SU-DHL-6 (cell line): ENCODE results near the gene CLINT1.

Source experiments
- H2AFZ ChIP-seq: fragments of 200-600 bp; sonication (generic); 2 replicates; pipeline ENCODE4 v1.6.1; 2014; ENCODE audit warnings: low read depth, mild to moderate bottlenecking, moderate library complexity, mixed read lengths, antibody characterized with exemption, low read length; ENCODE audit not compliant: severe bottlenecking
- H3F3A ChIP-seq: fragments of 200-600 bp; shearing (Covaris generic); 2 replicates; pipeline ENCODE4 v1.6.0; 2016; ENCODE audit warnings: antibody characterized with exemption, mild to moderate bottlenecking; ENCODE audit not compliant: insufficient read depth
- H3K27ac ChIP-seq: fragments of 200-600 bp; sonication (generic); 2 replicates; pipeline ENCODE4 v1.5.1; 2016; ENCODE audit warnings: low read depth, mild to moderate bottlenecking, low read length, moderate library complexity, mixed read lengths
- H3K27me3 ChIP-seq: fragments of 200-600 bp; sonication (generic), shearing (Covaris generic); 2 replicates; pipeline ENCODE4 v1.6.0; 2014; ENCODE audit warnings: mild to moderate bottlenecking, low read length
- H3K36me3 ChIP-seq: fragments of 200-600 bp; sonication (generic); 2 replicates; pipeline ENCODE4 v1.6.1; 2014; ENCODE audit warnings: mild to moderate bottlenecking, low read length, mixed read lengths
- H3K4me2 ChIP-seq: fragments of 300-600, 200-600 bp; shearing (Covaris generic), sonication (generic); 2 replicates; pipeline ENCODE4 v1.6.0; 2014; ENCODE audit warnings: low read length, low read depth, mild to moderate bottlenecking; ENCODE audit not compliant: poor library complexity, severe bottlenecking
- H3K4me3 ChIP-seq: fragments of 200-600 bp; sonication (generic); 2 replicates; pipeline ENCODE4 v1.5.1; 2014; ENCODE audit warnings: antibody characterized with exemption, low read length, mild to moderate bottlenecking, mixed read lengths; ENCODE audit not compliant: insufficient read depth, poor library complexity, severe bottlenecking
- H3K79me2 ChIP-seq: fragments of 200-600 bp; sonication (generic); 2 replicates; pipeline ENCODE4 v1.6.1; 2014; ENCODE audit warnings: mild to moderate bottlenecking, low read length, moderate library complexity; ENCODE audit not compliant: insufficient read depth
- H3K9ac ChIP-seq: fragments of 200-600 bp; sonication (generic); 2 replicates; pipeline ENCODE4 v1.7.0; 2014; ENCODE audit warnings: mild to moderate bottlenecking, low read length
- H3K9me2 ChIP-seq: fragments of 200-600 bp; sonication (generic); replicated peaks from 2 replicates; pipeline ENCODE4 v1.6.1; 2014; ENCODE audit warnings: low read length; ENCODE audit not compliant: insufficient read depth
- H3K9me3 ChIP-seq: fragments of 200-600 bp; sonication (generic); 2 replicates; pipeline ENCODE4 v1.6.1; 2014; ENCODE audit warnings: low read length, mixed read lengths; ENCODE audit not compliant: insufficient read depth
- H4K20me1 ChIP-seq: fragments of 200-600 bp; sonication (generic); 2 replicates; pipeline ENCODE4 v1.6.1; 2014; ENCODE audit warnings: low read depth, mild to moderate bottlenecking, antibody characterized with exemption, low read length, moderate library complexity, mixed read lengths
- CTCF ChIP-seq: fragments of 200-600 bp; sonication (generic); IDR thresholded peaks from one replicate; pipeline ENCODE4 v1.5.1; 2017; ENCODE audit warnings: antibody characterized with exemption, mild to moderate bottlenecking, low read length, moderate library complexity; ENCODE audit not compliant: insufficient read depth, poor library complexity, severe bottlenecking
- EZH2phosphoT487 ChIP-seq: fragments of 200-600 bp; sonication (generic), shearing (Covaris generic); conservative IDR thresholded peaks from 2 replicates; pipeline ENCODE4 v1.6.1; 2018; ENCODE audit warnings: mild to moderate bottlenecking, antibody characterized with exemption, low read length, moderate library complexity, mixed read lengths

CLINT1 gene

GRCh38 chr5:157812086-157812485 lies 46.9 kb downstream of the CLINT1 start:
- Histone ChIP-seq H3K27me3 (no peaks in the 10 kb centered on the region), H3K9me2 (no peaks in the 10 kb centered on the region), H3K27ac (no peak overlapping the region), H3K9me3 (no peaks in the 10 kb centered on the region), H3K4me3 (no peak overlapping the region), H3F3A (peaks cover 4% of the 10 kb centered on the region), H3K36me3 (peaks cover 56% of the 10 kb centered on the region; the same call in 1 of the 2 replicates), H2AFZ (no peak overlapping the region), H3K9ac (no peak overlapping the region), H3K79me2 (no peaks in the 10 kb centered on the region), H4K20me1 (no peaks in the 10 kb centered on the region), H3K4me2 (no peak overlapping the region)
- TF ChIP-seq CTCF (no peak), EZH2phosphoT487 (no peak)

GRCh38 chr5:157808043-157808442 lies 50.9 kb downstream of the CLINT1 start:
- H4K20me1 ChIP-seq = no peaks in the 10 kb centered on the region
- H3K4me2 ChIP-seq = no peak overlapping the region
- H3K36me3 ChIP-seq = peaks cover 61% of the 10 kb centered on the region
- H3K27me3 ChIP-seq = no peaks in the 10 kb centered on the region
- H3K27ac ChIP-seq = no peak overlapping the region
- no peak overlapping the region for H2AFZ ChIP-seq
- no peak overlapping the region for H3K4me3 ChIP-seq
- TF ChIP-seq EZH2phosphoT487 (no peak), CTCF (no peak)
- H3K9ac ChIP-seq = no peak overlapping the region
- H3K9me3 ChIP-seq = no peaks in the 10 kb centered on the region
- H3K79me2 ChIP-seq = no peaks in the 10 kb centered on the region
- H3F3A ChIP-seq = no peaks in the 10 kb centered on the region; the same call in none of the 2 replicates
- H3K9me2 ChIP-seq = no peaks in the 10 kb centered on the region

GRCh38 chr5:157802736-157803135 lies 56.2 kb downstream of the CLINT1 start:
- Histone ChIP-seq H3K36me3 (peaks cover 43% of the 10 kb centered on the region), H3F3A (peaks cover 6% of the 10 kb centered on the region), H3K9me2 (no peaks in the 10 kb centered on the region), H3K79me2 (no peaks in the 10 kb centered on the region), H4K20me1 (no peaks in the 10 kb centered on the region; the same call in 1 of the 2 replicates), H3K4me2 (no peak overlapping the region), H3K9me3 (no peaks in the 10 kb centered on the region), H2AFZ (no peak overlapping the region), H3K27me3 (no peaks in the 10 kb centered on the region), H3K27ac (no peak overlapping the region), H3K4me3 (no peak overlapping the region), H3K9ac (no peak overlapping the region)
- TF ChIP-seq CTCF (no peak), EZH2phosphoT487 (no peak)
